ENCODE data around the gene TRPM3.

TRPM3 gene

DNA sequence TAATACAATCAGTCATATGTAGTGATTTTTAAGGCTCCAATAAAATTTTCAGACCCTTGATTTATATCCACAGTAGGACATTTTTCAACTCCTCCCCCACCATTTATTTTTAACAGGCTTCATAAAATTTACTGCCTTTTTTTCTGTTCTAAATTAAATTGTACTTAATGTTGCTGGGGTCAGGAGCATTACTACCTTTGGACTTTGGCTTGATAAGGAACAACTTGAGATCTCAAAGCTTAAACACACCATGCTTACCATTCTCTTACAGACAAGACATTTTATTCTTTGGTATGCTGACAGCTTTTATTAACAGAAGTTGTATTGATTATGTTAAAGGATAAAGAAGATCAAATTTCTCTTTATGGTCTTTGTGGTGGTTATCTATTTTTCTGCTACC, 30.5 kb downstream of the TRPM3 start (continued):
- no peak for TF ChIP-seq KLF10 (tag by site-specific recombination; IDR thresholded peaks at IDR 0.05)
- no peak for TF ChIP-seq ZNF670 (tag by site-specific recombination; IDR thresholded peaks at IDR 0.05; ENCODE audit: low read depth)
- no peak for TF ChIP-seq KLF1 (tag by site-specific recombination; IDR thresholded peaks at IDR 0.05)
- TF ChIP-seq REPIN1 (tag by site-specific recombination; IDR thresholded peaks at IDR 0.05; ENCODE audit: low read depth): no peak

DNA sequence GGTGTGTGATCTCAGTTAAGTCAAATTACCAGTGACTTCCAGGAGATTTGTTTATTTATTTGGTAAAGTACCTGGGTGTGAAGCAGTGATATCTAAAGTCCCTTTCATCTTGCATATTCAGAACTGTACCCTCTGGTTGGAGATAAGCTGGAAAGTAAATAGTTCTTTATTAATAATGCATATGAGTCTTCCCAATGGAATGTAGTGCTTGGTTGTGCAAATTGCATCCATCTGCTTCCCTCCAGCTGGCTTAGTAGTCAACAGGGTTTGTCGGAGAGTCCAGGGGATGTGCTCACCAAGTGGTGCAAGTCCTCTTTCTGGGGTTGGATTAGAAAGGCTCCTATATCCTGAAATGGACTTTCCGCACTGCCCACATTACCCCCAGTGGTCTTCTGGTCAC, 42.0 kb downstream of the TRPM3 start:
- no peaks in the 10 kb centered on the region for H3K36me3 ChIP-seq (ENCODE audit: control insufficient read depth in 2 of 2, insufficient read depth in 1 of 2, low read length in 2 of 2)
- no peaks in the 10 kb centered on the region for H3K4me1 ChIP-seq (ENCODE audit: control insufficient read depth, insufficient read depth, low read length)
- no peak overlapping the region for H3K27ac ChIP-seq (ENCODE audit: extremely low read depth, low read depth, low read length)
- H3K4me3 ChIP-seq (ENCODE audit: low read depth, low read length): no peak overlapping the region
- no peaks in the 10 kb centered on the region for H3K9me3 ChIP-seq (ENCODE audit: control insufficient read depth, insufficient read depth, low read depth, low read length)
- TF ChIP-seq ZXDB (tag by site-specific recombination; IDR thresholded peaks at IDR 0.05): no peak
- no peak for TF ChIP-seq KLF9 (tag by site-specific recombination; IDR thresholded peaks at IDR 0.05; ENCODE audit: low read depth)
- TF ChIP-seq ZNF561 (tag by site-specific recombination; IDR thresholded peaks at IDR 0.05; ENCODE audit: borderline replicate concordance): no peak
- no peak for TF ChIP-seq ZNF274 (IDR thresholded peaks at IDR 0.05; ENCODE audit: low read length)
- TF ChIP-seq ZNF274 (tag by site-specific recombination; IDR thresholded peaks at IDR 0.05; ENCODE audit: borderline replicate concordance): no peak
- TF ChIP-seq KLF7 (tag by site-specific recombination; IDR thresholded peaks at IDR 0.05; ENCODE audit: borderline replicate concordance): no peak
- TF ChIP-seq ZNF521 (tag by site-specific recombination; IDR thresholded peaks at IDR 0.05): no peak
- TF ChIP-seq ZNF514 (tag by site-specific recombination; IDR thresholded peaks at IDR 0.05): no peak
- no peak for TF ChIP-seq ZNF529 (tag by site-specific recombination; IDR thresholded peaks at IDR 0.05; ENCODE audit: insufficient replicate concordance)
- TF ChIP-seq ZNF391 (tag by site-specific recombination; IDR thresholded peaks at IDR 0.05; ENCODE audit: borderline replicate concordance, low read depth): no peak
- TF ChIP-seq ZNF792 (tag by site-specific recombination; IDR thresholded peaks at IDR 0.05): no peak
- CTCF ChIA-PET: no interaction called here
- POLR2A ChIA-PET: no interaction called here

DNA sequence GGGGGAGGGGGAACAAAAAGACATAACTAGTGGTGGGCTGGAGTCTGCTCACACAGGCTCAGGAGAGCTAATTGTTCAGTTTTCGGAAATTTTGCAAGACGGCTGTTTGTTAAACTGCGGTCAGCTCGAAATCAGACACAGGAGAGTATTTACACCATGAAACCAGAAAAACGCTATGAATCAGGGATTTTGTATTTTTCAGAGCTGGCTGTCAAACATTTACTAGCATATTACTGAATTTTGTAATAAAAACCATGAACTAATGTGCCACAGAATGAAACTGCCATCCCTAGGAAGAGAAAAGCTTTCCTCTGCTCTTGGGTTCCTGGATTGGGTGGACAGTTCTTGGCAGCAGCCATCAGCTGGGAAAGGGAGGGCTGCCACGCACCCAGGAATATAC, 45.3 kb downstream of the TRPM3 start:
- no peak overlapping the region for H3K4me3 ChIP-seq (ENCODE audit: low read depth, low read length)
- H3K27ac ChIP-seq (ENCODE audit: extremely low read depth, low read depth, low read length): no peak overlapping the region
- TF ChIP-seq ZIC2 (tag by site-specific recombination; IDR thresholded peaks at IDR 0.05) (no peak), ZNF19 (tag by site-specific recombination; IDR thresholded peaks at IDR 0.05; ENCODE audit: low read depth) (no peak), ZNF549 (tag by site-specific recombination; IDR thresholded peaks at IDR 0.05) (no peak)
- TF ChIP-seq, protein P1, sequence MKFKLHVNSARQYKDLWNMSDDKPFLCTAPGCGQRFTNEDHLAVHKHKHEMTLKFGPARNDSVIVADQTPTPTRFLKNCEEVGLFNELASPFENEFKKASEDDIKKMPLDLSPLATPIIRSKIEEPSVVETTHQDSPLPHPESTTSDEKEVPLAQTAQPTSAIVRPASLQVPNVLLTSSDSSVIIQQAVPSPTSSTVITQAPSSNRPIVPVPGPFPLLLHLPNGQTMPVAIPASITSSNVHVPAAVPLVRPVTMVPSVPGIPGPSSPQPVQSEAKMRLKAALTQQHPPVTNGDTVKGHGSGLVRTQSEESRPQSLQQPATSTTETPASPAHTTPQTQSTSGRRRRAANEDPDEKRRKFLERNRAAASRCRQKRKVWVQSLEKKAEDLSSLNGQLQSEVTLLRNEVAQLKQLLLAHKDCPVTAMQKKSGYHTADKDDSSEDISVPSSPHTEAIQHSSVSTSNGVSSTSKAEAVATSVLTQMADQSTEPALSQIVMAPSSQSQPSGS (tag by site-specific recombination; IDR thresholded peaks at IDR 0.05; ENCODE audit: low read depth): no peak
- TF ChIP-seq, protein P2, sequence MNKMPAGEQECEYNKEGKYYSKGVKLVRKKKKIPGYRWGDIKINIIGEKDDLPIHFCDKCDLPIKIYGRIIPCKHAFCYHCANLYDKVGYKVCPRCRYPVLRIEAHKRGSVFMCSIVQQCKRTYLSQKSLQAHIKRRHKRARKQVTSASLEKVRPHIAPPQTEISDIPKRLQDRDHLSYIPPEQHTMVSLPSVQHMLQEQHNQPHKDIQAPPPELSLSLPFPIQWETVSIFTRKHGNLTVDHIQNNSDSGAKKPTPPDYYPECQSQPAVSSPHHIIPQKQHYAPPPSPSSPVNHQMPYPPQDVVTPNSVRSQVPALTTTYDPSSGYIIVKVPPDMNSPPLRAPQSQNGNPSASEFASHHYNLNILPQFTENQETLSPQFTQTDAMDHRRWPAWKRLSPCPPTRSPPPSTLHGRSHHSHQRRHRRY (tag by site-specific recombination; IDR thresholded peaks at IDR 0.05): no peak
- no peaks in the 10 kb centered on the region for H3K36me3 ChIP-seq (ENCODE audit: control insufficient read depth in 2 of 2, insufficient read depth in 1 of 2, low read length in 2 of 2)
- no peaks in the 10 kb centered on the region for H3K9me3 ChIP-seq (ENCODE audit: control insufficient read depth, insufficient read depth, low read depth, low read length)
- ChIA-PET POLR2A (no interaction called here), CTCF (no interaction called here)
- no peaks in the 10 kb centered on the region for H3K4me1 ChIP-seq (ENCODE audit: control insufficient read depth, insufficient read depth, low read length)

DNA sequence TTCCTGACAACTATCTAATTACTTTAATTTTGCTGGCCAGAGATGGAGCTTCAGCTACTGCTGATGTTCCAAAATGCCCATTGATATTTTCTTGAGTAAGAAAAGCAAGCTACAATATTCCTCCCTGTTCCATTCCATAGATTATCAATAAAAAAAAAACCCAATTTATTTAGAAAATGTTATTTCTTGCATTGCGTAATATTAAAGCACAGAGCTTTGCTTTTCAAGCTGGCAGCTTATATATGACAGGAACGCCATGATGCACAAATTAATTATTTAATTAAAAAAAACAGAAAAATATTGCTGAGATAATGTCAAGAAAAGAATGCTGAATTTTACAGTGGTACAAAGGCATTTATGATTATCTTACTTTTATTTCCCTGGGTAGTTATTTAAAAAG, 47.9 kb downstream of the TRPM3 start:
- ChIA-PET POLR2A (no interaction called here), CTCF (interaction anchor here (0.8 kb wide), 1 partner anchor 69 kb away, joined by 3 read pairs; no protein-coding TSS in a partner anchor)
- TF ChIP-seq, protein P3, sequence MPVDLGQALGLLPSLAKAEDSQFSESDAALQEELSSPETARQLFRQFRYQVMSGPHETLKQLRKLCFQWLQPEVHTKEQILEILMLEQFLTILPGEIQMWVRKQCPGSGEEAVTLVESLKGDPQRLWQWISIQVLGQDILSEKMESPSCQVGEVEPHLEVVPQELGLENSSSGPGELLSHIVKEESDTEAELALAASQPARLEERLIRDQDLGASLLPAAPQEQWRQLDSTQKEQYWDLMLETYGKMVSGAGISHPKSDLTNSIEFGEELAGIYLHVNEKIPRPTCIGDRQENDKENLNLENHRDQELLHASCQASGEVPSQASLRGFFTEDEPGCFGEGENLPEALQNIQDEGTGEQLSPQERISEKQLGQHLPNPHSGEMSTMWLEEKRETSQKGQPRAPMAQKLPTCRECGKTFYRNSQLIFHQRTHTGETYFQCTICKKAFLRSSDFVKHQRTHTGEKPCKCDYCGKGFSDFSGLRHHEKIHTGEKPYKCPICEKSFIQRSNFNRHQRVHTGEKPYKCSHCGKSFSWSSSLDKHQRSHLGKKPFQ (tag by site-specific recombination; IDR thresholded peaks at IDR 0.05): no peak
- no peak for TF ChIP-seq ZFP41 (tag by site-specific recombination; IDR thresholded peaks at IDR 0.05; ENCODE audit: borderline replicate concordance)
- TF ChIP-seq ZNF521 (tag by site-specific recombination; IDR thresholded peaks at IDR 0.05): no peak
- TF ChIP-seq, protein P4, sequence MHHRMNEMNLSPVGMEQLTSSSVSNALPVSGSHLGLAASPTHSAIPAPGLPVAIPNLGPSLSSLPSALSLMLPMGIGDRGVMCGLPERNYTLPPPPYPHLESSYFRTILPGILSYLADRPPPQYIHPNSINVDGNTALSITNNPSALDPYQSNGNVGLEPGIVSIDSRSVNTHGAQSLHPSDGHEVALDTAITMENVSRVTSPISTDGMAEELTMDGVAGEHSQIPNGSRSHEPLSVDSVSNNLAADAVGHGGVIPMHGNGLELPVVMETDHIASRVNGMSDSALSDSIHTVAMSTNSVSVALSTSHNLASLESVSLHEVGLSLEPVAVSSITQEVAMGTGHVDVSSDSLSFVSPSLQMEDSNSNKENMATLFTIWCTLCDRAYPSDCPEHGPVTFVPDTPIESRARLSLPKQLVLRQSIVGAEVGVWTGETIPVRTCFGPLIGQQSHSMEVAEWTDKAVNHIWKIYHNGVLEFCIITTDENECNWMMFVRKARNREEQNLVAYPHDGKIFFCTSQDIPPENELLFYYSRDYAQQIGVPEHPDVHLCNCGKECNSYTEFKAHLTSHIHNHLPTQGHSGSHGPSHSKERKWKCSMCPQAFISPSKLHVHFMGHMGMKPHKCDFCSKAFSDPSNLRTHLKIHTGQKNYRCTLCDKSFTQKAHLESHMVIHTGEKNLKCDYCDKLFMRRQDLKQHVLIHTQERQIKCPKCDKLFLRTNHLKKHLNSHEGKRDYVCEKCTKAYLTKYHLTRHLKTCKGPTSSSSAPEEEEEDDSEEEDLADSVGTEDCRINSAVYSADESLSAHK (tag by site-specific recombination; IDR thresholded peaks at IDR 0.05): no peak
- TF ChIP-seq ZNF843 (tag by site-specific recombination; IDR thresholded peaks at IDR 0.05): no peak
- no peaks in the 10 kb centered on the region for H3K4me1 ChIP-seq (ENCODE audit: control insufficient read depth, insufficient read depth, low read length)
- H3K36me3 ChIP-seq (ENCODE audit: control insufficient read depth in 2 of 2, insufficient read depth in 1 of 2, low read length in 2 of 2): no peaks in the 10 kb centered on the region
- H3K9me3 ChIP-seq (ENCODE audit: control insufficient read depth, insufficient read depth, low read depth, low read length): no peaks in the 10 kb centered on the region
- H3K27ac ChIP-seq (ENCODE audit: extremely low read depth, low read depth, low read length): no peak overlapping the region
- H3K4me3 ChIP-seq (ENCODE audit: low read depth, low read length): no peak overlapping the region
